ENCODE measurements around the gene SLK. TPM values are rescaled to one million over a fixed set of nuclear protein-coding genes. Genes with fewer than 3 reads are reported as not detected.

The SLK gene
- total RNA-seq, 4 donors from 2014 or later = 57.7 to 76.9 (median 64.5) TPM

- Histone ChIP-seq H3K27ac (no peak overlapping the region), H3K36me3 (no peaks in the 10 kb centered on the region), H3K4me3 (replicated peaks in 1 of 3) (no peak overlapping the region), H3K9me3 (no peaks in the 10 kb centered on the region), H3K4me1 (peaks cover 5 to 16% of the 10 kb centered on the region in 2 donors), H3K27me3 (no peaks in the 10 kb centered on the region)
- intact Hi-C loops (cut with DNase I) = no loop called here
- 95 to 100% methylated on average over 4 of the region's 4 CpGs for WGBS, 2 donors
- no peak for DNase-seq
- TF ChIP-seq CTCF (IDR thresholded peaks at IDR 0.05) = no peak
- TF ChIP-seq POLR2A (IDR thresholded peaks at IDR 0.05) = no peak
Measured at GRCh38 chr10:103982639-103983038, 15.7 kb downstream of the SLK start.

- Histone ChIP-seq H3K4me1 (peaks cover 5 to 23% of the 10 kb centered on the region in 2 donors), H3K9me3 (no peaks in the 10 kb centered on the region), H3K27ac (no peak overlapping the region), H3K4me3 (replicated peaks in 1 of 3) (no peak overlapping the region), H3K36me3 (no peaks in the 10 kb centered on the region), H3K27me3 (no peaks in the 10 kb centered on the region)
- intact Hi-C loops (cut with DNase I) = no loop called here
- 58 to 68% methylated on average over 4 of the region's 4 CpGs for WGBS, 2 donors
- DNase-seq = no peak
- TF ChIP-seq POLR2A (IDR thresholded peaks at IDR 0.05) = no peak
- no peak for TF ChIP-seq CTCF (IDR thresholded peaks at IDR 0.05)
Measured at GRCh38 chr10:103983367-103983911, 16.5 kb downstream of the SLK start.

- H3K4me3 ChIP-seq (replicated peaks in 1 of 3) = no peak overlapping the region
- intact Hi-C loops (cut with DNase I) = no loop called here
- H3K4me1 ChIP-seq = peaks cover 5 to 27% of the 10 kb centered on the region in 2 donors
- no peaks in the 10 kb centered on the region for H3K27me3 ChIP-seq
- H3K27ac ChIP-seq = no peak overlapping the region
- H3K9me3 ChIP-seq = no peaks in the 10 kb centered on the region
- DNase-seq = no peak
- H3K36me3 ChIP-seq = no peaks in the 10 kb centered on the region
- TF ChIP-seq CTCF (IDR thresholded peaks at IDR 0.05) (no peak), POLR2A (IDR thresholded peaks at IDR 0.05) (no peak)
Measured at GRCh38 chr10:103985726-103986125, 18.8 kb downstream of the SLK start.

- no peaks in the 10 kb centered on the region for H3K27me3 ChIP-seq
- no peak overlapping the region for H3K27ac ChIP-seq
- no peaks in the 10 kb centered on the region for H3K9me3 ChIP-seq
- H3K4me3 ChIP-seq (replicated peaks in 1 of 3) = no peak overlapping the region
- peaks cover 5 to 27% of the 10 kb centered on the region in 2 donors for H3K4me1 ChIP-seq
- no peaks in the 10 kb centered on the region for H3K36me3 ChIP-seq
- intact Hi-C loops (cut with DNase I) = no loop called here
- DNase-seq = no peak
- WGBS, 2 donors = 72 to 85% methylated on average over 7 of the region's 7 CpGs
- no peak for TF ChIP-seq POLR2A (IDR thresholded peaks at IDR 0.05)
- TF ChIP-seq CTCF (IDR thresholded peaks at IDR 0.05) = no peak
Measured at GRCh38 chr10:103986360-103986759, 19.4 kb downstream of the SLK start.

GRCh38 chr10:103990121-103990520 lies 23.2 kb downstream of the SLK start:
- H3K4me1 ChIP-seq = peaks cover 5 to 27% of the 10 kb centered on the region in 2 donors

More at GRCh38 chr10:103990121-103990520, 23.2 kb downstream of the SLK start:
- H3K27me3 ChIP-seq = no peaks in the 10 kb centered on the region
- no peak overlapping the region for H3K4me3 ChIP-seq (replicated peaks in 1 of 3)
- TF ChIP-seq CTCF (IDR thresholded peaks at IDR 0.05) (no peak), POLR2A (IDR thresholded peaks at IDR 0.05) (no peak)
- no peaks in the 10 kb centered on the region for H3K36me3 ChIP-seq
- H3K9me3 ChIP-seq = no peaks in the 10 kb centered on the region
- DNase-seq = no peak
- intact Hi-C loops (cut with DNase I) = no loop called here
- no peak overlapping the region for H3K27ac ChIP-seq
- WGBS, 2 donors = 88 to 89% methylated on average over 3 of the region's 3 CpGs

Data from thyroid gland (tissue), 4 donors.